Ovary (tissue), 3 donors: Measurements from ENCODE around the gene DEDD.

Experiments
- EP300 ChIP-seq: sonication (generic); formaldehyde crosslinking; IDR thresholded peaks from one replicate; pipeline ENCODE4 v1.6.1; 2017; ENCODE audit warnings: antibody characterized with exemption
- TF ChIP-seq, protein P1 (sequence below), 3 donors: fragments of 450-650 bp in 2 of 3; fragments of 200-600 bp in 1 of 3; IDR thresholded peaks; one replicate each; pipeline versions ENCODE4 v1.5.1 to v1.8.0; 2016 to 2022; ENCODE audit warnings: antibody characterized with exemption in 3 of 3, mild to moderate bottlenecking in 1 of 3
- donor health status: DM: no; HTN: no; CAD: no.

- TF ChIP-seq, protein P1, sequence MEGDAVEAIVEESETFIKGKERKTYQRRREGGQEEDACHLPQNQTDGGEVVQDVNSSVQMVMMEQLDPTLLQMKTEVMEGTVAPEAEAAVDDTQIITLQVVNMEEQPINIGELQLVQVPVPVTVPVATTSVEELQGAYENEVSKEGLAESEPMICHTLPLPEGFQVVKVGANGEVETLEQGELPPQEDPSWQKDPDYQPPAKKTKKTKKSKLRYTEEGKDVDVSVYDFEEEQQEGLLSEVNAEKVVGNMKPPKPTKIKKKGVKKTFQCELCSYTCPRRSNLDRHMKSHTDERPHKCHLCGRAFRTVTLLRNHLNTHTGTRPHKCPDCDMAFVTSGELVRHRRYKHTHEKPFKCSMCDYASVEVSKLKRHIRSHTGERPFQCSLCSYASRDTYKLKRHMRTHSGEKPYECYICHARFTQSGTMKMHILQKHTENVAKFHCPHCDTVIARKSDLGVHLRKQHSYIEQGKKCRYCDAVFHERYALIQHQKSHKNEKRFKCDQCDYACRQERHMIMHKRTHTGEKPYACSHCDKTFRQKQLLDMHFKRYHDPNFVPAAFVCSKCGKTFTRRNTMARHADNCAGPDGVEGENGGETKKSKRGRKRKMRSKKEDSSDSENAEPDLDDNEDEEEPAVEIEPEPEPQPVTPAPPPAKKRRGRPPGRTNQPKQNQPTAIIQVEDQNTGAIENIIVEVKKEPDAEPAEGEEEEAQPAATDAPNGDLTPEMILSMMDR (IDR thresholded peaks at IDR 0.05), result no peak
- TF ChIP-seq EP300, result no peak
Measured at GRCh38 chr1:161091796-161092507, 40.5 kb downstream of the DEDD start.
